ENCODE measurements around the gene DCAF4L1. TPM values are rescaled to one million over a fixed set of nuclear protein-coding genes. Genes with fewer than 3 reads are reported as not detected.

Gene DCAF4L1
- polyA plus RNA-seq: 0.31 and 0.42 TPM in 2 replicates
- 0.46 and 0.49 TPM in 2 replicates for polyA minus RNA-seq

GRCh38 chr4:41981456-41981855 lies at the start of gene DCAF4L1:
Gene DCAF4L1 (plus strand): TSS chr4:41981756. CDS start chr4:41981793, 37 bp downstream.
- Histone ChIP-seq H3K36me3 (ENCODE audit: insufficient read depth, low read length) (no peaks in the 10 kb centered on the region), H3K9me2 (ENCODE audit: insufficient read depth, low read length) (no peaks in the 10 kb centered on the region), H3K27ac (ENCODE audit: low read length) (no peak within 1 kb of the TSS), H3F3A (ENCODE audit: insufficient read depth, low read length, poor library complexity, severe bottlenecking) (no peaks in the 10 kb centered on the region), H4K20me1 (ENCODE audit: insufficient read depth) (no peaks in the 10 kb centered on the region), H2AFZ (ENCODE audit: low read depth, low read length) (no peak within 1 kb of the TSS), H3K9me3 (ENCODE audit: low read length) (no peaks in the 10 kb centered on the region), H3K27me3 (ENCODE audit: insufficient read depth, low read depth, low read length) (no peaks in the 10 kb centered on the region), H3K9ac (ENCODE audit: low read length) (no peak within 1 kb of the TSS), H3K79me2 (replicated peaks; ENCODE audit: insufficient read depth, low read length) (no peaks in the 10 kb centered on the region), H3K4me3 (ENCODE audit: low read length) (no peak within 1 kb of the TSS), H3K4me2 (ENCODE audit: low read length) (no peak within 1 kb of the TSS)
- TF ChIP-seq EZH2 (IDR thresholded peaks at IDR 0.05; ENCODE audit: borderline replicate concordance, insufficient read depth, low read length, poor library complexity, severe bottlenecking): no peak
- no peak for TF ChIP-seq TAF1 (IDR thresholded peaks at IDR 0.05; ENCODE audit: low read depth)
- TF ChIP-seq EP300 (conservative IDR thresholded peaks at IDR 0.05; ENCODE audit: poor library complexity, severe bottlenecking): no peak
- TF ChIP-seq POLR2AphosphoS5 (IDR thresholded peaks at IDR 0.05): no peak
- TF ChIP-seq CTCF (IDR thresholded peaks at IDR 0.05; ENCODE audit: poor library complexity, severe bottlenecking): no peak
- TF ChIP-seq RAD21 (conservative IDR thresholded peaks at IDR 0.05): no peak
- TF ChIP-seq SMC3 (conservative IDR thresholded peaks at IDR 0.05; ENCODE audit: poor library complexity): no peak
- no peak for TF ChIP-seq REST (IDR thresholded peaks at IDR 0.05; ENCODE audit: borderline replicate concordance)
- no peak for TF ChIP-seq MXI1 (conservative IDR thresholded peaks at IDR 0.05; ENCODE audit: poor library complexity, severe bottlenecking)

GRCh38 chr4:41932988-41933387 lies 48.6 kb upstream of the DCAF4L1 start:
- H3K79me2 ChIP-seq (replicated peaks; ENCODE audit: insufficient read depth, low read length): peaks cover 22% of the 10 kb centered on the region
- H3K9me2 ChIP-seq (ENCODE audit: insufficient read depth, low read length): no peaks in the 10 kb centered on the region
- TF ChIP-seq RAD21 (conservative IDR thresholded peaks at IDR 0.05): no peak
- TF ChIP-seq CTCF (IDR thresholded peaks at IDR 0.05; ENCODE audit: poor library complexity, severe bottlenecking): no peak
- no peak for TF ChIP-seq POLR2AphosphoS5 (IDR thresholded peaks at IDR 0.05)
- TF ChIP-seq EZH2 (IDR thresholded peaks at IDR 0.05; ENCODE audit: borderline replicate concordance, insufficient read depth, low read length, poor library complexity, severe bottlenecking): no peak
- TF ChIP-seq TAF1 (IDR thresholded peaks at IDR 0.05; ENCODE audit: low read depth): no peak
- no peak for TF ChIP-seq MXI1 (conservative IDR thresholded peaks at IDR 0.05; ENCODE audit: poor library complexity, severe bottlenecking)
- no peak for TF ChIP-seq REST (IDR thresholded peaks at IDR 0.05; ENCODE audit: borderline replicate concordance)
- TF ChIP-seq SMC3 (conservative IDR thresholded peaks at IDR 0.05; ENCODE audit: poor library complexity): no peak
- TF ChIP-seq EP300 (conservative IDR thresholded peaks at IDR 0.05; ENCODE audit: poor library complexity, severe bottlenecking): no peak
- H3K9me3 ChIP-seq (ENCODE audit: low read length): no peaks in the 10 kb centered on the region
- no peak overlapping the region for H3K4me3 ChIP-seq (ENCODE audit: low read length)
- H4K20me1 ChIP-seq (ENCODE audit: insufficient read depth): no peaks in the 10 kb centered on the region
- no peaks in the 10 kb centered on the region for H3K36me3 ChIP-seq (ENCODE audit: insufficient read depth, low read length)
- H3K27me3 ChIP-seq (ENCODE audit: insufficient read depth, low read depth, low read length): no peaks in the 10 kb centered on the region
- H3F3A ChIP-seq (ENCODE audit: insufficient read depth, low read length, poor library complexity, severe bottlenecking): peaks cover 3% of the 10 kb centered on the region
- no peak overlapping the region for H2AFZ ChIP-seq (ENCODE audit: low read depth, low read length)
- H3K4me2 ChIP-seq (ENCODE audit: low read length): no peak overlapping the region
- no peak overlapping the region for H3K9ac ChIP-seq (ENCODE audit: low read length)
- H3K27ac ChIP-seq (ENCODE audit: low read length): no peak overlapping the region

All from neural cell (in vitro differentiated cells).